Measurements from ENCODE around the gene SHCBP1L. TPM values are rescaled to one million over a fixed set of nuclear protein-coding genes. Genes with fewer than 3 reads are reported as not detected.
"Not testable (repeated sequence)": the region's sequence is repeated elsewhere in the genome, so short reads cannot be mapped to it uniquely, and the experiment has no call there.

Gene SHCBP1L
- total and polyA plus RNA-seq, 2 experiments from 2014 or later: not detected

DNA sequence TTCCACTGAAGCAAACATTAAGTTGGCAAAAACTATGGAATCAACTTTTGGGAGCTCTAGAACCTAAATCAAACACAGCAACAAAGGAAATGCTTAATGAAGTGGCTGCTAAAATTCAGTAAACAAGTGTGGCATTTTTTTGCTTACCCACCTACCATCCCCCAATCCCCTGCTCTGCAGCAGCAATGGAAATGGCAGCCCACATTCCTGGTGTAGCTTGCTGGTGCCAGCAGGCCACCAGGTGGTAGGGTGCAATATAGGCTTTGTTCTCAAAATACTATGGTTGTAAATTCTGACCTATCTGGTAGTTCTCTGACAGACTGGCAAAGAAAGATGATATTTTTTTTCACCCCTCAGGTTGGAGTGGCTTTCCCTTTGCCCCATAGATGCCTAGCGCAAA lies 42.8 kb downstream of the SHCBP1L start:
- TF ChIP-seq, protein P1, sequence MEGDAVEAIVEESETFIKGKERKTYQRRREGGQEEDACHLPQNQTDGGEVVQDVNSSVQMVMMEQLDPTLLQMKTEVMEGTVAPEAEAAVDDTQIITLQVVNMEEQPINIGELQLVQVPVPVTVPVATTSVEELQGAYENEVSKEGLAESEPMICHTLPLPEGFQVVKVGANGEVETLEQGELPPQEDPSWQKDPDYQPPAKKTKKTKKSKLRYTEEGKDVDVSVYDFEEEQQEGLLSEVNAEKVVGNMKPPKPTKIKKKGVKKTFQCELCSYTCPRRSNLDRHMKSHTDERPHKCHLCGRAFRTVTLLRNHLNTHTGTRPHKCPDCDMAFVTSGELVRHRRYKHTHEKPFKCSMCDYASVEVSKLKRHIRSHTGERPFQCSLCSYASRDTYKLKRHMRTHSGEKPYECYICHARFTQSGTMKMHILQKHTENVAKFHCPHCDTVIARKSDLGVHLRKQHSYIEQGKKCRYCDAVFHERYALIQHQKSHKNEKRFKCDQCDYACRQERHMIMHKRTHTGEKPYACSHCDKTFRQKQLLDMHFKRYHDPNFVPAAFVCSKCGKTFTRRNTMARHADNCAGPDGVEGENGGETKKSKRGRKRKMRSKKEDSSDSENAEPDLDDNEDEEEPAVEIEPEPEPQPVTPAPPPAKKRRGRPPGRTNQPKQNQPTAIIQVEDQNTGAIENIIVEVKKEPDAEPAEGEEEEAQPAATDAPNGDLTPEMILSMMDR (IDR thresholded peaks at IDR 0.05; ENCODE audit: low read depth, low read length): no peak
- Histone ChIP-seq H3K4me1 (ENCODE audit: low read depth) (no peaks in the 10 kb centered on the region), H3K9me3 (ENCODE audit: low read depth) (no peaks in the 10 kb centered on the region), H3K27ac (no peak overlapping the region), H3K4me3 (no peak overlapping the region), H3K27me3 (no peaks in the 10 kb centered on the region), H3K36me3 (no peaks in the 10 kb centered on the region)
- no peak for DNase-seq (ENCODE audit: low read depth in 1 of 2, low spot score in 1 of 2)

DNA sequence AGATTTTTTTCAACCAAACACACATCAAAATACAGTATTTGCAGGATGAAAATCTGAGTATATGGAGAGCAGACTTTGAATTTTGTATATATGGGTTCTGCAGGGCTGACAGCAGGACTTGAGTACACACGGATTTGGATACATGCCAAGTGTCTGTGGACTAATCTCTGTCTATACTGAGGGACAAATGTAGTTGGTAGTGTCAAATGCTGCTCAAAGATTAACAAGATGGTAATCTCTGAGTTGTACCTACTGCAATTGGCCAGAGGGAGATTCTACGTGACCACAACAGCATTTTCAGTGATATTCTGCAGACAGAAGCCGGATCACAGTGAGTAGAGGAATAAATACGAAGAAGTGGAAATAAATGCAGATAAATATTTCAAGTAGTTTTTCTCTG lies 43.4 kb downstream of the SHCBP1L start:
- no peak for DNase-seq (ENCODE audit: low read depth in 1 of 2, low spot score in 1 of 2)

GRCh38 chr1:182905321-182905720 lies 47.6 kb downstream of the SHCBP1L start:
- Histone ChIP-seq H3K36me3 (no peaks in the 10 kb centered on the region), H3K4me3 (no peak overlapping the region), H3K27me3 (no peaks in the 10 kb centered on the region), H3K4me1 (ENCODE audit: low read depth) (no peaks in the 10 kb centered on the region), H3K9me3 (ENCODE audit: low read depth) (no peaks in the 10 kb centered on the region), H3K27ac (no peak overlapping the region)
- no peak for DNase-seq (ENCODE audit: low read depth in 1 of 2, low spot score in 1 of 2)
- TF ChIP-seq, protein P1 (IDR thresholded peaks at IDR 0.05; ENCODE audit: low read depth, low read length): no peak

More for the DNA sequence above, 43.4 kb downstream of the SHCBP1L start:
- no peaks in the 10 kb centered on the region for H3K36me3 ChIP-seq
- no peaks in the 10 kb centered on the region for H3K27me3 ChIP-seq
- H3K4me1 ChIP-seq (ENCODE audit: low read depth): no peaks in the 10 kb centered on the region
- H3K4me3 ChIP-seq: no peak overlapping the region
- TF ChIP-seq, protein P1 (IDR thresholded peaks at IDR 0.05; ENCODE audit: low read depth, low read length): no peak
- no peaks in the 10 kb centered on the region for H3K9me3 ChIP-seq (ENCODE audit: low read depth)
- no peak overlapping the region for H3K27ac ChIP-seq

- DNase-seq (ENCODE audit: low read depth in 1 of 2, low spot score in 1 of 2); H3K36me3 ChIP-seq; H3K4me1 ChIP-seq (ENCODE audit: low read depth); H3K27ac ChIP-seq; H3K9me3 ChIP-seq (ENCODE audit: low read depth); H3K27me3 ChIP-seq; H3K4me3 ChIP-seq: not testable (repeated sequence)
Measured at GRCh38 chr1:182901946-182902345, 51.0 kb downstream of the SHCBP1L start.

DNA sequence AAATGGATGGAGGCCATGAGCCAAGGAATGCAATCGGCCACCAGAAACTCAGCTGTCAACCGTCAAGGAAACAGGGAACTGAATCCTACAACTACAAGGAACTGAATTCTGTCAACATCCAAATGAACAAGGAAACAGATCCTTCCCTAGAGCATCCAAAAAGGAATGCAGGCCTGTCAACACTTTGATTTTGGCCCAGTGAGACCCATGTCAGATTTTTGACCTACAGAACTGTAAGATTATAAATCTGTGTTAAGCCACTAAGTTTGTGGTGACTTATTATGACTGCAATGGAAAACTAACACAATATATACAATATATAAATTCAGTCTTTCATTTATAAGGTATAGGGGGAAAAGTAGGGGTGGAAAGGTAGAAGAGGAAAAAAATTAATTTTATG lies 55.3 kb downstream of the SHCBP1L start:
- no peaks in the 10 kb centered on the region for H3K4me1 ChIP-seq (ENCODE audit: low read depth)
- TF ChIP-seq, protein P1 (IDR thresholded peaks at IDR 0.05; ENCODE audit: low read depth, low read length): no peak
- peak in 1 of 2 donors; percentile 6 for DNase-seq (ENCODE audit: low read depth in 1 of 2, low spot score in 1 of 2)
- H3K4me3 ChIP-seq: no peak overlapping the region
- H3K36me3 ChIP-seq: no peaks in the 10 kb centered on the region
- no peaks in the 10 kb centered on the region for H3K27me3 ChIP-seq
- H3K9me3 ChIP-seq (ENCODE audit: low read depth): no peaks in the 10 kb centered on the region
- no peak overlapping the region for H3K27ac ChIP-seq

- TF ChIP-seq, protein P1 (IDR thresholded peaks at IDR 0.05; ENCODE audit: low read depth, low read length): no peak
- Histone ChIP-seq H3K4me1 (ENCODE audit: low read depth) (no peaks in the 10 kb centered on the region), H3K27ac (no peak overlapping the region), H3K27me3 (no peaks in the 10 kb centered on the region), H3K36me3 (peaks cover 22% of the 10 kb centered on the region), H3K9me3 (ENCODE audit: low read depth) (no peaks in the 10 kb centered on the region), H3K4me3 (no peak overlapping the region)
- DNase-seq (ENCODE audit: low read depth in 1 of 2, low spot score in 1 of 2): no peak
Measured at GRCh38 chr1:182890927-182891610, 61.9 kb downstream of the SHCBP1L start.
